Mesenchymal stem cell (in vitro differentiated cells and primary cell): Measurements from ENCODE around the gene CPLX3.

ENCODE experiments used
- DNase-seq: peaks from one replicate; pipeline ENCODE4 v3.0.0-alpha.2; 2013
- H2AFZ ChIP-seq: one replicate; pipeline ENCODE4 v1.6.1; 2013; ENCODE audit warnings: low read depth, mild to moderate bottlenecking, control low read depth, inconsistent platforms, low read length, moderate library complexity
- H2AK5ac ChIP-seq: 2 replicates; pipeline ENCODE4 v1.6.1; 2013; ENCODE audit warnings: low read length, moderate library complexity, mild to moderate bottlenecking, inconsistent platforms; ENCODE audit not compliant: severe bottlenecking
- H2BK120ac ChIP-seq: one replicate; pipeline ENCODE4 v1.6.1; 2013; ENCODE audit warnings: low read depth, mild to moderate bottlenecking, inconsistent platforms, low read length, moderate library complexity
- H2BK12ac ChIP-seq, 2 experiments: one replicate each; pipeline ENCODE4 v1.6.1; 2013; ENCODE audit warnings: inconsistent platforms in 2 of 2, low read length in 2 of 2, mild to moderate bottlenecking in 2 of 2, moderate library complexity in 2 of 2, control low read depth in 1 of 2
- H2BK15ac ChIP-seq: one replicate; pipeline ENCODE4 v1.6.1; 2013; ENCODE audit warnings: mild to moderate bottlenecking, low read depth, inconsistent platforms; ENCODE audit not compliant: poor library complexity, severe bottlenecking
- H2BK5ac ChIP-seq: 2 replicates; pipeline ENCODE4 v1.6.1; 2013; ENCODE audit warnings: low read depth, mild to moderate bottlenecking, low read length, control low read depth, inconsistent platforms; ENCODE audit not compliant: poor library complexity, severe bottlenecking
- H3K14ac ChIP-seq, 2 experiments: one replicate each; pipeline ENCODE4 v1.6.1; 2013; ENCODE audit warnings: inconsistent platforms in 2 of 2, low read length in 2 of 2, control low read depth in 1 of 2, mild to moderate bottlenecking in 1 of 2, moderate library complexity in 1 of 2
- H3K18ac ChIP-seq, 2 experiments: one replicate each; pipeline ENCODE4 v1.6.1; 2013; ENCODE audit warnings: inconsistent platforms in 2 of 2, low read length in 2 of 2, control low read depth in 1 of 2, low read depth in 1 of 2, mild to moderate bottlenecking in 1 of 2
- H3K23ac ChIP-seq, 2 experiments: one replicate each; pipeline ENCODE4 v1.6.1; 2013; ENCODE audit warnings: inconsistent platforms in 2 of 2, low read length in 2 of 2, mild to moderate bottlenecking in 2 of 2, moderate library complexity in 2 of 2, control low read depth in 1 of 2
- H3K27ac ChIP-seq: 2 replicates; pipeline ENCODE4 v1.5.1; 2013; ENCODE audit warnings: mild to moderate bottlenecking, moderate library complexity, low read length, control low read depth, inconsistent platforms; ENCODE audit not compliant: poor library complexity, severe bottlenecking
- H3K27me3 ChIP-seq, 2 experiments: 2 replicates each; pipeline versions ENCODE4 v1.6.1 to v1.7.0; 2013; ENCODE audit warnings: low read length in 2 of 2, mild to moderate bottlenecking in 2 of 2, moderate library complexity in 2 of 2, control low read depth in 1 of 2, inconsistent platforms in 1 of 2; ENCODE audit not compliant: control insufficient read depth in 1 of 2, insufficient read depth in 1 of 2
- H3K36me3 ChIP-seq, 2 experiments: 2 replicates each; pipeline versions ENCODE4 v1.6.1 to v1.7.0; 2013; ENCODE audit warnings: low read length in 2 of 2, control low read depth in 1 of 2, inconsistent platforms in 1 of 2, low read depth in 1 of 2, mild to moderate bottlenecking in 1 of 2; ENCODE audit not compliant: insufficient read depth in 2 of 2, control insufficient read depth in 1 of 2
- H3K4ac ChIP-seq, 2 experiments: one replicate each; pipeline ENCODE4 v1.6.1; 2013; ENCODE audit warnings: inconsistent platforms in 2 of 2, low read length in 2 of 2, mild to moderate bottlenecking in 2 of 2, moderate library complexity in 2 of 2, control low read depth in 1 of 2, low read depth in 1 of 2
- H3K4me1 ChIP-seq: 2 replicates; pipeline ENCODE4 v1.6.1; 2013; ENCODE audit warnings: low read depth, low read length, control low read depth; ENCODE audit not compliant: control insufficient read depth, insufficient read depth
- H3K4me2 ChIP-seq: 2 replicates; pipeline ENCODE4 v1.6.1; 2013; ENCODE audit warnings: low read length, mild to moderate bottlenecking, inconsistent platforms; ENCODE audit not compliant: poor library complexity, severe bottlenecking
- H3K4me3 ChIP-seq, 2 experiments: 2 replicates each; pipeline versions ENCODE4 v1.5.1 to v1.7.0; 2013; ENCODE audit warnings: low read length in 2 of 2, mild to moderate bottlenecking in 2 of 2, control low read depth in 1 of 2, low read depth in 1 of 2; ENCODE audit not compliant: insufficient read depth in 1 of 2
- H3K79me1 ChIP-seq: replicated peaks from 2 replicates; pipeline ENCODE4 v1.6.1; 2013; ENCODE audit warnings: mild to moderate bottlenecking, control low read depth, low read length, inconsistent platforms; ENCODE audit not compliant: poor library complexity, severe bottlenecking
- H3K9ac ChIP-seq: 2 replicates; pipeline ENCODE4 v1.7.0; 2013; ENCODE audit warnings: mild to moderate bottlenecking, low read length, moderate library complexity
- H3K9me3 ChIP-seq: 2 replicates; pipeline ENCODE4 v1.7.0; 2013; ENCODE audit warnings: mild to moderate bottlenecking, low read length; ENCODE audit not compliant: control insufficient read depth
- H4K8ac ChIP-seq: one replicate; pipeline ENCODE4 v1.6.1; 2013; ENCODE audit warnings: inconsistent platforms, mild to moderate bottlenecking, low read length, moderate library complexity
- H4K91ac ChIP-seq: one replicate; pipeline ENCODE4 v1.6.1; 2013; ENCODE audit warnings: mild to moderate bottlenecking, low read length, inconsistent platforms
- WGBS: methylation state at CpG from one replicate; pipeline ENCODE4 v1.1.7; 2013; ENCODE audit warnings: mixed read lengths; 5-methylcytosine and 5-hydroxymethylcytosine counted together

CPLX3 gene

GRCh38 chr15:74789741-74790079 is 36.7 kb upstream of the CPLX3 start:
- WGBS: 89% methylated on average over 3 of the region's 3 CpGs
- H3K79me1 ChIP-seq: peaks cover 24% of the 10 kb centered on the region
- peak overlapping the region; percentile 81 for H3K27ac ChIP-seq
- peaks cover 0 to 15% of the 10 kb centered on the region in 2 experiments for H3K36me3 ChIP-seq
- H3K4me1 ChIP-seq: peaks cover 80% of the 10 kb centered on the region
- H3K4me2 ChIP-seq: no peak overlapping the region
- peak overlapping the region; percentile 33 for H2BK5ac ChIP-seq
- peak overlapping the region in 1 of 2 experiments; percentile 57 for H3K23ac ChIP-seq
- no peak overlapping the region for H2BK15ac ChIP-seq
- DNase-seq: no peak
- peak overlapping the region in 1 of 2 experiments; percentile 66 for H2BK12ac ChIP-seq
- H4K8ac ChIP-seq: no peak overlapping the region
- H3K4me3 ChIP-seq: no peak overlapping the region
- no peak overlapping the region for H2AFZ ChIP-seq
- peak overlapping the region; percentile 78 for H3K9ac ChIP-seq
- H2BK120ac ChIP-seq: no peak overlapping the region
- no peaks in the 10 kb centered on the region for H3K9me3 ChIP-seq
- peak overlapping the region; percentile 65 for H2AK5ac ChIP-seq
- H3K4ac ChIP-seq: peak overlapping the region in 1 of 2 experiments; percentile 86
- H3K14ac ChIP-seq: no peak overlapping the region
- no peak overlapping the region for H4K91ac ChIP-seq
- H3K27me3 ChIP-seq: no peaks in the 10 kb centered on the region
- peak overlapping the region in 1 of 2 experiments; percentile 16 for H3K18ac ChIP-seq

GRCh38 chr15:74790080-74790916 is 36.1 kb upstream of the CPLX3 start:
- peak overlapping the region; percentile 65 for H2AK5ac ChIP-seq
- H2AFZ ChIP-seq: no peak overlapping the region
- no peak overlapping the region for H2BK120ac ChIP-seq

GRCh38 chr15:74791007-74791406 is 35.4 kb upstream of the CPLX3 start:
- Histone ChIP-seq H3K4me3 (no peak overlapping the region), H2BK12ac (no peak overlapping the region), H3K9ac (peak overlapping the region; percentile 78), H3K4me2 (no peak overlapping the region), H3K4me1 (peaks cover 76% of the 10 kb centered on the region), H2BK120ac (no peak overlapping the region), H3K4ac (no peak overlapping the region), H3K14ac (no peak overlapping the region), H3K27ac (peak overlapping the region; percentile 81), H2BK5ac (no peak overlapping the region), H3K27me3 (no peaks in the 10 kb centered on the region), H2BK15ac (no peak overlapping the region), H2AFZ (no peak overlapping the region), H3K36me3 (peaks cover 0 to 12% of the 10 kb centered on the region in 2 experiments), H3K23ac (no peak overlapping the region), H3K79me1 (peaks cover 20% of the 10 kb centered on the region), H4K91ac (no peak overlapping the region), H2AK5ac (no peak overlapping the region), H3K9me3 (no peaks in the 10 kb centered on the region), H4K8ac (no peak overlapping the region), H3K18ac (no peak overlapping the region)
- WGBS: no CpG with 5 or more reads among the region's 1 CpG
- no peak for DNase-seq

More at GRCh38 chr15:74790080-74790916, 36.1 kb upstream of the CPLX3 start:
- H3K79me1 ChIP-seq: peaks cover 21% of the 10 kb centered on the region
- peak overlapping the region; percentile 78 for H3K9ac ChIP-seq
- H3K36me3 ChIP-seq: peaks cover 0 to 16% of the 10 kb centered on the region in 2 experiments
- H4K8ac ChIP-seq: no peak overlapping the region
- H3K27me3 ChIP-seq: no peaks in the 10 kb centered on the region
- H3K23ac ChIP-seq: no peak overlapping the region
- peak overlapping the region in 1 of 2 experiments; percentile 86 for H3K4ac ChIP-seq
- H2BK15ac ChIP-seq: no peak overlapping the region
- H2BK12ac ChIP-seq: peak overlapping the region in 1 of 2 experiments; percentile 66
- H3K14ac ChIP-seq: peak overlapping the region in 1 of 2 experiments; percentile 68
- peak overlapping the region; percentile 3 for H4K91ac ChIP-seq
- peak overlapping the region; percentile 60 for H3K4me2 ChIP-seq
- WGBS: 61% methylated on average over 14 of the region's 15 CpGs
- H3K18ac ChIP-seq: peak overlapping the region; percentile 16 to 30
- H3K4me1 ChIP-seq: peaks cover 81% of the 10 kb centered on the region
- DNase-seq: peak; percentile 88
- peak overlapping the region; percentile 81 for H3K27ac ChIP-seq
- peak overlapping the region in 1 of 2 experiments; percentile 38 for H3K4me3 ChIP-seq
- H3K9me3 ChIP-seq: no peaks in the 10 kb centered on the region
- peak overlapping the region; percentile 39 for H2BK5ac ChIP-seq

- no peak overlapping the region for H2BK120ac ChIP-seq
- peak overlapping the region; percentile 78 for H3K9ac ChIP-seq
- no peak overlapping the region for H3K27ac ChIP-seq
- H3K79me1 ChIP-seq: peaks cover 24% of the 10 kb centered on the region
- no peak overlapping the region for H3K4me2 ChIP-seq
- H3K36me3 ChIP-seq: peaks cover 0 to 14% of the 10 kb centered on the region in 2 experiments
- H3K9me3 ChIP-seq: no peaks in the 10 kb centered on the region
- H3K14ac ChIP-seq: no peak overlapping the region
- no peak overlapping the region for H3K18ac ChIP-seq
- no peak overlapping the region for H2BK5ac ChIP-seq
- H3K23ac ChIP-seq: no peak overlapping the region
- H4K8ac ChIP-seq: no peak overlapping the region
- no peak overlapping the region for H2BK15ac ChIP-seq
- H3K27me3 ChIP-seq: no peaks in the 10 kb centered on the region
- no peak overlapping the region for H2AFZ ChIP-seq
- no peak for DNase-seq
- H3K4me3 ChIP-seq: no peak overlapping the region
- no peak overlapping the region for H2BK12ac ChIP-seq
- peaks cover 71% of the 10 kb centered on the region for H3K4me1 ChIP-seq
- H2AK5ac ChIP-seq: peak overlapping the region; percentile 71
- WGBS: 96% methylated on average over 7 of the region's 7 CpGs
- no peak overlapping the region for H4K91ac ChIP-seq
- H3K4ac ChIP-seq: no peak overlapping the region
Measured at GRCh38 chr15:74791667-74792066, 34.8 kb upstream of the CPLX3 start.
